Peyer's patch (tissue), 4 donors: ENCODE results near the gene RNF145.

Experiments
- CTCF ChIP-seq, 6 experiments: fragments of 450-650 bp in 4 of 6; fragments of 200-600 bp in 2 of 6; sonication (generic) in 1 of 6; IDR thresholded peaks; one replicate each; pipeline ENCODE4 v1.5.1; 2017 to 2019; ENCODE audit warnings: antibody characterized with exemption in 6 of 6, mild to moderate bottlenecking in 3 of 6, moderate library complexity in 1 of 6
- POLR2A ChIP-seq, 2 donors: fragments of 450-650 bp; IDR thresholded peaks; one replicate each; pipeline ENCODE4 v1.5.1; 2017; ENCODE audit warnings: antibody characterized with exemption in 2 of 2, mild to moderate bottlenecking in 2 of 2, moderate library complexity in 2 of 2

- TF ChIP-seq CTCF (IDR thresholded peaks at IDR 0.05), result no peak
- no peak for TF ChIP-seq POLR2A (IDR thresholded peaks at IDR 0.05)
Measured at GRCh38 chr5:159217236-159217635, 7.9 kb upstream of the RNF145 start.
